H1 (cell line): Measurements from ENCODE around the gene DMAC2L. TPM values are rescaled to one million over a fixed set of nuclear protein-coding genes. Genes with fewer than 3 reads are reported as not detected.

ENCODE experiments used
- CHD2 ChIP-seq: IDR thresholded peaks from 2 replicates; pipeline ENCODE4 v1.6.1; 2012; ENCODE audit warnings: low read length, improper control_type of control experiment
- CHD7 ChIP-seq: fragments of 300-600 bp; sonication (generic); IDR thresholded peaks from 2 replicates; pipeline ENCODE4 v1.7.1; 2012; ENCODE audit warnings: low read length, moderate library complexity, mild to moderate bottlenecking, inconsistent platforms; ENCODE audit not compliant: insufficient replicate concordance
- GABPA ChIP-seq: IDR thresholded peaks from 2 replicates; pipeline ENCODE4 v1.6.1; 2011; ENCODE audit warnings: mild to moderate bottlenecking, low read length, moderate library complexity, borderline replicate concordance; ENCODE audit not compliant: insufficient read depth
- TAF1 ChIP-seq: IDR thresholded peaks from 2 replicates; pipeline ENCODE4 v1.6.1; 2011; ENCODE audit warnings: mild to moderate bottlenecking, low read depth, low read length
- TEAD4 ChIP-seq: IDR thresholded peaks from 2 replicates; pipeline ENCODE4 v1.6.1; 2012; ENCODE audit warnings: low read depth, low read length, inconsistent platforms, mixed read lengths
- polyA plus RNA-seq, 7 experiments: library from polyadenylated mRNA; depleted of rRNA in 3 of 7; stranded (reverse) in 5 of 7; unstranded in 2 of 7; fragments of >200 nt in 5 of 7; fragments of 200-250 nt in 2 of 7; gene quantifications; 1 replicate in 5 of 7; 2 replicates in 1 of 7; 4 replicates in 1 of 7; pipeline versions ENCODE4 v1.2.1 to v1.2.3, GENCODE V29; 2011 to 2013; ENCODE audit warnings: missing spikeins in 2 of 7, mixed read lengths in 2 of 7
- total RNA-seq: library from RNA; stranded (reverse); fragmentation: NEBNext Ultra II Directional; extraction: Animal tissue kit (Norgen Biotek cat#: 25700); gene quantifications from 2 replicates; pipeline ENCODE4 v1.2.1, GENCODE V29; 2021

Gene DMAC2L
- total and polyA plus RNA-seq, 2 of the 8 experiments (the other 6 are each of a cell fraction or from before 2014, with no cell fraction given) = 20.3 to 28.9 TPM

GRCh38 chr14:50357753-50358395 lies 45.8 kb downstream of the DMAC2L start (continued):
- TF ChIP-seq CHD7 = no peak
- no peak for TF ChIP-seq CHD2
- TF ChIP-seq GABPA = no peak
- TF ChIP-seq TEAD4 = no peak
- no peak for TF ChIP-seq TAF1
